Keratinocyte (primary cell): Measurements from ENCODE around the gene AAMDC. TPM values are rescaled to one million over a fixed set of nuclear protein-coding genes. Genes with fewer than 3 reads are reported as not detected.

Source experiments
- DNase-seq: peaks from one replicate; pipeline ENCODE4 v3.0.0-alpha.2; 2011; ENCODE audit warnings: low read depth, missing footprints, low spot score
- FAIRE-seq: peaks from 2 replicates; lab custom pipeline; 2011; peaks lifted over from hg19 to GRCh38; lab: Jason Lieb, UNC
- H2AFZ ChIP-seq: 2 replicates; pipeline ENCODE4 v1.6.0; 2012; ENCODE audit warnings: low read length, control low read depth, inconsistent platforms; ENCODE audit not compliant: control insufficient read depth
- H3K27ac ChIP-seq: 2 replicates; pipeline ENCODE4 v1.5.1; 2011; ENCODE audit warnings: low read length; ENCODE audit not compliant: control insufficient read depth, insufficient read depth
- H3K27me3 ChIP-seq: 3 replicates; pipeline ENCODE4 v1.6.0; 2011; ENCODE audit warnings: low read length; ENCODE audit not compliant: control insufficient read depth, insufficient read depth; ENCODE audit errors: extremely low read depth
- H3K36me3 ChIP-seq, 2 experiments: 2 replicates in 1 of 2; 3 replicates in 1 of 2; pipeline ENCODE4 v1.5.1; 2011; ENCODE audit warnings: low read length in 2 of 2, mild to moderate bottlenecking in 1 of 2; ENCODE audit not compliant: control insufficient read depth in 2 of 2, insufficient read depth in 2 of 2; ENCODE audit errors: extremely low read depth in 1 of 2
- H3K4me1 ChIP-seq: 3 replicates; pipeline ENCODE4 v1.5.1; 2011; ENCODE audit warnings: low read length; ENCODE audit not compliant: control insufficient read depth, insufficient read depth; ENCODE audit errors: extremely low read depth
- H3K4me2 ChIP-seq: 3 replicates; pipeline ENCODE4 v1.6.0; 2011; ENCODE audit warnings: low read depth, low read length; ENCODE audit not compliant: control insufficient read depth, insufficient read depth; ENCODE audit errors: extremely low read depth
- H3K4me3 ChIP-seq, 3 experiments: fragments of 200-600 bp in 1 of 3; sonication (generic) in 1 of 3; 2 replicates in 2 of 3; 3 replicates in 1 of 3; pipeline ENCODE4 v1.5.1; 2011 to 2016; ENCODE audit warnings: low read length in 3 of 3, mild to moderate bottlenecking in 3 of 3, control low read depth in 2 of 3, inconsistent platforms in 1 of 3, low read depth in 1 of 3, mixed read lengths in 1 of 3, mixed run types in 1 of 3, moderate library complexity in 1 of 3; ENCODE audit not compliant: control insufficient read depth in 2 of 3, insufficient read depth in 2 of 3; ENCODE audit errors: extremely low read depth in 1 of 3
- H3K79me2 ChIP-seq: 2 replicates; pipeline ENCODE4 v1.6.0; 2012; ENCODE audit warnings: low read length; ENCODE audit not compliant: control insufficient read depth, insufficient read depth
- H3K9ac ChIP-seq: 3 replicates; pipeline ENCODE4 v1.6.0; 2011; ENCODE audit warnings: low read length; ENCODE audit not compliant: control insufficient read depth, insufficient read depth; ENCODE audit errors: extremely low read depth
- H3K9me1 ChIP-seq: 3 replicates; pipeline ENCODE4 v1.6.0; 2011; ENCODE audit warnings: low read length; ENCODE audit not compliant: control insufficient read depth, insufficient read depth; ENCODE audit errors: extremely low read depth
- H3K9me3 ChIP-seq: 2 replicates; pipeline ENCODE4 v1.5.1; 2012; ENCODE audit warnings: low read depth, low read length; ENCODE audit not compliant: control insufficient read depth
- H4K20me1 ChIP-seq: 3 replicates; pipeline ENCODE4 v1.6.0; 2011; ENCODE audit warnings: low read length; ENCODE audit not compliant: control insufficient read depth, insufficient read depth; ENCODE audit errors: extremely low read depth
- CTCF ChIP-seq, 3 experiments: IDR thresholded peaks in 1 of 3; conservative IDR thresholded peaks in 1 of 3; optimal IDR thresholded peaks in 1 of 3; 2 replicates in 2 of 3; 3 replicates in 1 of 3; pipeline versions ENCODE3 to v1.5.1; 2011; ENCODE audit warnings: low read length in 3 of 3, mild to moderate bottlenecking in 3 of 3, moderate library complexity in 2 of 3, control low read depth in 1 of 3, inconsistent platforms in 1 of 3; ENCODE audit not compliant: insufficient read depth in 2 of 3; ENCODE audit errors: extremely low read depth in 1 of 3
- EZH2 ChIP-seq: IDR thresholded peaks from one replicate; pipeline ENCODE4 v1.6.1; 2012; ENCODE audit warnings: inconsistent platforms, mild to moderate bottlenecking, low read length, moderate library complexity
- dilution Hi-C: fragments of 300-500 bp; cut with MboI; formaldehyde crosslinking; loops from one replicate; pipeline ENCODE4 v1.7.0; 2020; ENCODE audit warnings: low sequenced_read_pairs; ENCODE audit not compliant: extremely low pct_ligation_motif_present
- polyA plus RNA-seq, 5 experiments: library from polyadenylated mRNA; depleted of rRNA in 3 of 5; stranded (reverse) in 3 of 5; stranded (forward) in 1 of 5; unstranded in 1 of 5; fragments of >200 nt; gene quantifications; 1 replicate in 1 of 5; 2 replicates in 3 of 5; 3 replicates in 1 of 5; pipeline versions ENCODE4 v1.2.1 to v1.2.3, GENCODE V29; 2011 to 2012; ENCODE audit warnings: missing spikeins in 2 of 5, low read depth in 1 of 5, low replicate concordance in 1 of 5

Gene AAMDC
- polyA plus RNA-seq, 1 donor (not counting 4 experiments of a cell fraction or from before 2014, with no cell fraction given) = 22.4 TPM

- H3K4me3 ChIP-seq = no peak overlapping the region
- no peaks in the 10 kb centered on the region for H3K79me2 ChIP-seq
- dilution Hi-C loops = no loop called here
- H2AFZ ChIP-seq = no peak overlapping the region
- H3K4me2 ChIP-seq = no peak overlapping the region
- DNase-seq (no peak), FAIRE-seq (no peak)
- H3K9me3 ChIP-seq = no peaks in the 10 kb centered on the region
- H3K4me1 ChIP-seq = peaks cover under 1% of the 10 kb centered on the region
- peaks cover 3% of the 10 kb centered on the region for H3K9me1 ChIP-seq
- no peaks in the 10 kb centered on the region for H3K27me3 ChIP-seq
- no peak overlapping the region for H3K27ac ChIP-seq
- H3K36me3 ChIP-seq = peaks cover 5 to 6% of the 10 kb centered on the region in 2 experiments
- H4K20me1 ChIP-seq = no peaks in the 10 kb centered on the region
- no peak overlapping the region for H3K9ac ChIP-seq
- TF ChIP-seq EZH2 (no peak), CTCF (optimal IDR thresholded peaks at IDR 0.05 in 1 of 3, IDR thresholded peaks at IDR 0.05 in 1 of 3, conservative IDR thresholded peaks at IDR 0.05 in 1 of 3; ENCODE audit: extremely low read depth in 1 of 3, insufficient read depth in 2 of 3, low read length in 3 of 3) (no peak)
These were observed 63.4 kb downstream of the AAMDC start for GRCh38 chr11:77884186-77884828.

- DNase-seq (no peak), FAIRE-seq (no peak)
- dilution Hi-C loops = no loop called here
- H3K9me3 ChIP-seq = no peaks in the 10 kb centered on the region
- H3K9ac ChIP-seq = no peak overlapping the region
- H4K20me1 ChIP-seq = no peaks in the 10 kb centered on the region
- no peak overlapping the region for H3K27ac ChIP-seq
- no peak overlapping the region for H3K4me2 ChIP-seq
- no peaks in the 10 kb centered on the region for H3K79me2 ChIP-seq
- H3K4me1 ChIP-seq = no peaks in the 10 kb centered on the region
- TF ChIP-seq EZH2 (no peak), CTCF (optimal IDR thresholded peaks at IDR 0.05 in 1 of 3, IDR thresholded peaks at IDR 0.05 in 1 of 3, conservative IDR thresholded peaks at IDR 0.05 in 1 of 3; ENCODE audit: extremely low read depth in 1 of 3, insufficient read depth in 2 of 3, low read length in 3 of 3) (no peak)
- H3K36me3 ChIP-seq = peaks cover 5 to 6% of the 10 kb centered on the region in 2 experiments
- H3K9me1 ChIP-seq = peaks cover 3% of the 10 kb centered on the region
- H2AFZ ChIP-seq = no peak overlapping the region
- no peak overlapping the region for H3K4me3 ChIP-seq
- no peaks in the 10 kb centered on the region for H3K27me3 ChIP-seq
These were observed 63.9 kb downstream of the AAMDC start for GRCh38 chr11:77884829-77885190.
